ENCODE results near the gene RRP9.

GRCh38 chr3:51978143-51978502 is 36.4 kb upstream of the RRP9 start:
- TF ChIP-seq CTCF (IDR thresholded peaks at IDR 0.05): no peak
- TF ChIP-seq POLR2A (IDR thresholded peaks at IDR 0.05): no peak
- TF ChIP-seq EP300 (IDR thresholded peaks at IDR 0.05): no peak
